Measurements from ENCODE around the gene DYSF.

Gene DYSF

GRCh38 chr2:71602581-71602980 is 149.2 kb downstream of the DYSF start:
- DNase-seq (ENCODE audit: low spot score): no peak

DNA sequence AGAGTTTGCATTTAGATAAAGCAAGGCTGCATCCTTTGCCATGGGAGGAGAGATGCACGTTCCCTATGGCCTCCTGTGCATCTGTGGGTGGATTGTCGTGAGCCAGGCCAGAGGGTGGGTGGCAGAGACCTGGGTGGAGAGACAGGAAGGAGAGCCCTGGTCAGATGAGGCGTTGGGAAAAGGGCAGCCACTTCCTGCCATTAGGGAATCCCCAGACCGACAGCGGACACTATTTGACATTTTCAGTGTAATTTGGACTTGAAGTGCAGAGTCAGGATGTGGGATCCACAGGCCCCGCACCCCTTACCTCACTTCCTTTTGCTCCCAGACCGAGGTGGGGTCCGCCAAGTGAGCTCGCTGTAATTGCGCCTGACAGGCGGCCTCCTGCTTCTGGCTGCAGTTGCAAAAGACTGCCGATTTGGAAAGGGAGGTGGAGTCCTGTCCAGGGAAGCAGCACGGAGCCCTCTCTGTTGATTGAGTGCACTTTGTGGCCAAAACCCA is 150.0 kb downstream of the DYSF start:
- no peak for DNase-seq (ENCODE audit: low spot score)

DNA sequence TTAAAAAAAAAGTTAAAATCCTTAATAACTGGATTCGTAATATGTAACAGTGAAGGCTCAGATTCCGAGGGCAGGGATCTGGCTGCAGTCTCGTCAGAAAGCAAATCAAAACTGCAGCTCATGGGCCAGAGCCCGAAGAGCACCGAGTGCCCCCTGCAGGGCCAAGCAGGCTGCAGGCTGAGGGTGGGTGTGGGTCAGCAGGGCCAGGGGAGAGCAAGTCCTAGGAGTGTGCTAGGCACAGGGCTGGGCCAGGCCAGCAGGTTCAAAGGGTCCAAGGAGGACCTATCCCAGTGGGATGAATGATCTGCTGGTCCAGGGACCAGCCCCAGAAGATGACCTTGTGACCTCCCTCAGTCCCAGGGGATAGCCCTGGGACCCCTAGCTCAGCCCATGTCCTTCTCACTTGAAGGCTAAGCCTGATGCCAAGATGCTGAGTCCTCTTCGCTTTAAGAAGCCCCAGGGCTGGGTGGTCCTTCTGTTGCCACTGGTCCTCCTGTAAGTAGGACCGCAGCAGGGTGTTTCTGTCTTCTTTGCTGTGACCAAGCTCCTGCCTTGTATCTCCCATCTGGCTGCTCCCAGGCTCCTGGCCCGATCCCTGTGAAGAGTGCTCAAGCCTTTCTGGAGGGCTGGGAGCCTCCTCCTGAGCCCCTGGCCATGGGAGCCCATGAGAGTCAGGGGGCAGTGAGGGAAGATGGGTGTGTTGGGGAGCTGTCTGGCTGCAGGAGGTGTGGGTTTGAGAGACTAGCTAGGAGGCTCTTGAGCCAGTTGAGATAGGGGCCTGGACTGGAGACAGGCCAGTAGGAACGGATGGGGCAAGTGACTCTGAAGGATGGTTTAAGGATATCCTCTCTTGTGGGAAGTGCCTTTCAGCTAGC is 150.7 kb downstream of the DYSF start:
- no peak for DNase-seq (ENCODE audit: low spot score)

- DNase-seq (ENCODE audit: low spot score): no peak
Observed at GRCh38 chr2:71604726-71605120, 151.4 kb downstream of the DYSF start.

GRCh38 chr2:71605173-71605641 is 151.8 kb downstream of the DYSF start:
- no peak for DNase-seq (ENCODE audit: low spot score)

GRCh38 chr2:71605781-71606241 is 152.4 kb downstream of the DYSF start:
- DNase-seq (ENCODE audit: low spot score): no peak

GRCh38 chr2:71606244-71606643 is 152.9 kb downstream of the DYSF start:
- no peak for DNase-seq (ENCODE audit: low spot score)

DNA sequence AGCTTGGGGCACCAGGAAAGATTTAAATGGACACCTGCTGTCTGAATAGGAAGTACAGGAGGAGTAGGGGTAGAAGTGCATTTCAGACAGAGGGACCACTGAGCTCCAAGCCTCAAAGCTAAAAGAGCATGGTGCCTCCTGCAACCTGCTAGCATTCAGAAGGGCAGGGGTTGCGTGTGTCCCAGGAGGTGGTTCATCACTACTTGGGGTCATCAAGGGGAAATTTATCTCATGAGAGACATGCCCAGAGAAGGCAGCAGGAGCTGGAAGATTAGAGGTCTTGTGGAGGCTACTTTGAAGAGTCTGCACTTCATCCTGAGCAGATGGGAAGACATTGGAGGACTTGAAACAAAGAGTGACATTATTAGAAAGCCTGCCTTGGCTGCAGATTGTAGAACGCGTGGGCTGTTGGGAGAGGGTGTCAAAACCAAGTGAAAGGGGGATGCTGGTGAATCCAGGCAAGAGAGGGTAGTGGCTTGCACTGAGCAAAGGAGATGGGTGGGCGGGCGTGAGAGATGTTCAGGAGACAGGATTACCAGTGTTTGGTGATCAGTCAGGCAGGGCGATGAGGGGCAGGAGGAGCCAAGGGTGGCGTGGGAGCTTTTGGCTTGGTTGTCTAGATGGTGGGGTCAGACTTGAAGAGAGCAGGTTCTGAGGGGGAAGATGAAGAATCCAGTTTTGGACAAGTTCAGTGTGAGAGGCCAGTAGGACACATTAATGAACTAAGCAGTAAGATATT is 154.0 kb downstream of the DYSF start:
- no peak for DNase-seq (ENCODE audit: low spot score)

GRCh38 chr2:71608034-71608433 is 154.7 kb downstream of the DYSF start:
- no peak for DNase-seq (ENCODE audit: low spot score)

DNA sequence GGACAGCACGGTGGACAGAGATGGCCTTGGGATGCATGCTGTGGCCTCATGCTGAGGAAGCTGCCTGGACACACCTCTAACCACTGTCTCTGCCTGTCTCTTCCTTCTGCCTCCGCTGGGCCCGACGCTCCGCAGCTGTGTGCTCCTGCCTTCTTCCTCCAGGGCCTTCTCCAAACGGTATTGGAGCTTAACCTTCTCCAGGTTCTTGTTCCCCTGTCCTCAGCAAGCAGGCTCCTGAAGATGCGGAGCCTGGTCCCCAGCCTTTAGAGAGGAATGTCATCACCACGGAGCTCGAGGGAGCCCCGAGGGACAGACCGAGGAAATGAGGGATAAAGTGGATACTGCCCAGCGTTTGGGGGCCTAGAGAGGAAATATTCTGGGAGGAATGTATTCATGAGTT is 155.1 kb downstream of the DYSF start:
- no peak for DNase-seq (ENCODE audit: low spot score)

- no peak for DNase-seq (ENCODE audit: low spot score)
Observed at GRCh38 chr2:71609029-71609428, 155.7 kb downstream of the DYSF start.

GRCh38 chr2:71609441-71609840 is 156.1 kb downstream of the DYSF start:
- DNase-seq (ENCODE audit: low spot score): no peak

DNA sequence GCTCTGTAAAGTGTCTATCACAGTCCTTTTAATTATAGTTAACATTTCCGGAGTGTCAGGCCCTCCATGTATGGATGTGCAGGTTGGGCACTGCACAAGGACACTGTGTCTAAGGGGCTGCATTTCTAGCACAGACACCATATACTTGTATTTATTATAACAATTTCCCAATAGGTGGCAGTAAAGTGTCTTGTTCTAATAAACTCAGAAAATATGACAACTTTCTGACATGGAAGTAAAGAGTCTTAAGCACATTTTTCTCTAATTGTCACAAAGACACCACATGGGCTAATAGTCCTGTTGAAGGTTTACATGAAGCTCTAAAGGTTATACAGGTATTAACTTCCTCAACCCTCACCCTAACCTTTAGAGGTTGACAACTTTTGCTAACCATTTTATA is 156.6 kb downstream of the DYSF start:
- DNase-seq (ENCODE audit: low spot score): peak; percentile 66

DNA sequence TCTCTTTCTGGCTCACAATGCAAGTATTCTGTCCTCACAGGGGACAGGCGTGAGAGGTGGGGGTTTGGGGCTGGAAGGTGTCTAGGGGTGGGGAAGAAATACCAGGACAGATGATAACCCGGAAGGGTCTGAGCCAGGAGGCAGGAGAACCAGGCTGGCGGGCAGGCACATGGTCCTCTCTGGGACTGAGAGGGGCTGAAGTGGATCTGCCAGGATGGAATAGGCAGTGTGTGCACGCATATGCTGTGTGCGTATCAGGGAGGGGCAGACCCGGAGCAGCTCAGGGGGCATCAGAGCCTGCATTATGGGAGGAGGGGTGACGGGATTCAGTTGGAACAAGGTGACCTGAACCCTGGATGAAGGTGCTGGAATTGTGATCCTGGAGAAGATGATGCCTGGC is 157.3 kb downstream of the DYSF start:
- no peak for DNase-seq (ENCODE audit: low spot score)

- DNase-seq (ENCODE audit: low spot score): no peak
Observed at GRCh38 chr2:71611247-71611646, 157.9 kb downstream of the DYSF start.

DNA sequence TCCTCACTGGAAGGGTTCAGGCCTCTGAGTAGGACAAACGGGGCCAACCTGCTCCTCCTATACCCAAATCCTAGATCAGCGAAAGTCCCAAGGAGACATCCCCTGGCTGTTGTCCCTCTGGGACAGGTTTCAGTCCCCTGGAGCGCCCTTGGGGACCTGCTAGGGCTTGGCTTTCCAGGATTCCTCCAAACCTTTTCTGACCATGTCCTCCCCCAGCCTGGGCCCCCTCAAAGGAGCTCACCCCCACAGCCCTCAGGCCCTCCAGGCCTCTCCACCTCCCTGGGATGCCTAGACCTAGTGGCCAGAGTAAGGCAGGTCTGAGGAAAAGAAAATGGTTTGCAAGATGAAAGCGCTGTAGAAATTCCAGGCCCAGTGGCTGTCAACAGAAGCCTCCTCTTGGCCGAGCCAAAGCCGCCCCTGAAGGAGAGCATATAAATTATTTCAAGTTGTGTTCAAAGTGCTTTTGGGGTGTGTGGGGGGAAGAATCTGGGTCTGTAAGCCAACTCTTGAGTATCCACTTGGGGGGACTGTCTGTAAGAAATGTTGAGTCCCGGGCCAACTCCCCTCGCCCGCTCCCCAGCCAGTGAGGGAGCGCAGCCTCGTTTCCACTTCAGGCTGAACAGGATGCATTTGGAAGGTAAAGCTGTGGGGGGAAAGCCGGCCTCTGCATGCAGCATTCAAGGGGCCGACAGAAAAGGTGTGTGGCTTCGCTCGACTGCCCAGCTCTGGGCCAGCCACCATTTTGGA is 158.6 kb downstream of the DYSF start:
- no peak for DNase-seq (ENCODE audit: low spot score)

- no peak for DNase-seq (ENCODE audit: low spot score)
Observed at GRCh38 chr2:71612581-71613402, 159.4 kb downstream of the DYSF start.

- no peak for DNase-seq (ENCODE audit: low spot score)
Observed at GRCh38 chr2:71613403-71613952, 160.1 kb downstream of the DYSF start.

GRCh38 chr2:71613953-71614925 is 160.9 kb downstream of the DYSF start:
- DNase-seq (ENCODE audit: low spot score): no peak
